Measurements from ENCODE around the gene TULP3. TPM values are rescaled to one million over a fixed set of nuclear protein-coding genes. Genes with fewer than 3 reads are reported as not detected.

TULP3 gene
- total RNA-seq, 2 donors from 2014 or later, result 10.1 to 12.6 TPM

- no peak for DNase-seq
- H3K27ac ChIP-seq, result no peak within 1 kb of the TSS
- H3K27me3 ChIP-seq, result no peaks in the 10 kb centered on the region
- no peaks in the 10 kb centered on the region for H3K4me1 ChIP-seq
- H3K9ac ChIP-seq (ENCODE audit: low read depth in 2 of 2, low read length in 2 of 2), result no peak within 1 kb of the TSS
- H3K36me3 ChIP-seq, result no peaks in the 10 kb centered on the region
- intact Hi-C loops (cut with DNase I), result loop anchor here (10.0 kb wide), 1 partner anchor 178 kb away; no protein-coding TSS in a partner anchor
- no peaks in the 10 kb centered on the region for H3K9me3 ChIP-seq
- TF ChIP-seq CTCF (IDR thresholded peaks at IDR 0.05), result no peak
- no peak within 1 kb of the TSS for H3K4me3 ChIP-seq
Observed at GRCh38 chr12:2857021-2857431, 33.7 kb upstream of the TULP3 start, which contains the start of gene TEX52. Gene TEX52, minus strand, starts transcription at chr12:2857039. Its CDS starts 13 bp downstream, at chr12:2857026.

- Histone ChIP-seq H3K36me3 (no peaks in the 10 kb centered on the region), H3K27ac (no peak overlapping the region), H3K9me3 (no peaks in the 10 kb centered on the region), H3K27me3 (no peaks in the 10 kb centered on the region), H3K4me1 (no peaks in the 10 kb centered on the region), H3K9ac (ENCODE audit: low read depth in 2 of 2, low read length in 2 of 2) (no peak overlapping the region), H3K4me3 (no peak overlapping the region)
- intact Hi-C loops (cut with DNase I), result loop anchor here (10.0 kb wide), 1 partner anchor 177 kb away; no protein-coding TSS in a partner anchor
- no peak for DNase-seq
- TF ChIP-seq CTCF (IDR thresholded peaks at IDR 0.05), result no peak
Observed at GRCh38 chr12:2857576-2857975, 33.1 kb upstream of the TULP3 start.

- H3K27ac ChIP-seq, result no peak overlapping the region
- H3K36me3 ChIP-seq, result no peaks in the 10 kb centered on the region
- H3K9ac ChIP-seq (ENCODE audit: low read depth in 2 of 2, low read length in 2 of 2), result no peak overlapping the region
- no peak for DNase-seq
- no peaks in the 10 kb centered on the region for H3K9me3 ChIP-seq
- no peaks in the 10 kb centered on the region for H3K27me3 ChIP-seq
- no peak overlapping the region for H3K4me3 ChIP-seq
- intact Hi-C loops (cut with DNase I), result loop anchor here (10.0 kb wide), 1 partner anchor 176 kb away; no protein-coding TSS in a partner anchor
- no peak for TF ChIP-seq CTCF (IDR thresholded peaks at IDR 0.05)
- H3K4me1 ChIP-seq, result no peaks in the 10 kb centered on the region
Observed at GRCh38 chr12:2858334-2858733, 32.4 kb upstream of the TULP3 start.

- intact Hi-C loops (cut with DNase I), result loop anchor here (10.0 kb wide), 1 partner anchor 176 kb away; no protein-coding TSS in a partner anchor
- TF ChIP-seq CTCF (IDR thresholded peaks at IDR 0.05), result no peak
- H3K27me3 ChIP-seq, result no peaks in the 10 kb centered on the region
- no peak overlapping the region for H3K9ac ChIP-seq (ENCODE audit: low read depth in 2 of 2, low read length in 2 of 2)
- H3K36me3 ChIP-seq, result no peaks in the 10 kb centered on the region
- H3K4me1 ChIP-seq, result no peaks in the 10 kb centered on the region
- no peak overlapping the region for H3K27ac ChIP-seq
- no peak for DNase-seq
- no peak overlapping the region for H3K4me3 ChIP-seq
- H3K9me3 ChIP-seq, result no peaks in the 10 kb centered on the region
Observed at GRCh38 chr12:2858944-2859421, 31.7 kb upstream of the TULP3 start.

- Histone ChIP-seq H3K4me3 (no peak overlapping the region), H3K27me3 (no peaks in the 10 kb centered on the region), H3K27ac (no peak overlapping the region), H3K9me3 (no peaks in the 10 kb centered on the region), H3K36me3 (no peaks in the 10 kb centered on the region), H3K4me1 (no peaks in the 10 kb centered on the region), H3K9ac (ENCODE audit: low read depth in 2 of 2, low read length in 2 of 2) (no peak overlapping the region)
- DNase-seq, result no peak
- no peak for TF ChIP-seq CTCF (IDR thresholded peaks at IDR 0.05)
- intact Hi-C loops (cut with DNase I), result no loop called here
Observed at GRCh38 chr12:2860170-2860569, 30.5 kb upstream of the TULP3 start.
